Astrocyte of the cerebellum (primary cell): Measurements from ENCODE around the gene PKD2.

Source experiments
- DNase-seq: peaks from one replicate; pipeline ENCODE4 v3.0.0-alpha.2; 2011; ENCODE audit warnings: low read depth
- H3K4me3 ChIP-seq: 2 replicates; pipeline ENCODE4 v1.5.1; 2011; ENCODE audit warnings: mild to moderate bottlenecking, low read depth, low read length, moderate library complexity
- CTCF ChIP-seq: IDR thresholded peaks from 2 replicates; pipeline ENCODE4 v1.5.1; 2012; ENCODE audit warnings: low read length, low read depth, moderate library complexity, mild to moderate bottlenecking; ENCODE audit errors: missing control alignments
- in situ Hi-C: cut with HindIII; loops from 2 replicates; pipeline ENCODE4 v1.10.0; 2017; ENCODE audit warnings: low sequenced_read_pairs

PKD2 gene

GRCh38 chr4:88058295-88058694 is 50.9 kb downstream of the PKD2 start:
- DNase-seq, result no peak
- in situ Hi-C loops, result no loop called here
- no peak for TF ChIP-seq CTCF
- H3K4me3 ChIP-seq, result no peak overlapping the region

DNA sequence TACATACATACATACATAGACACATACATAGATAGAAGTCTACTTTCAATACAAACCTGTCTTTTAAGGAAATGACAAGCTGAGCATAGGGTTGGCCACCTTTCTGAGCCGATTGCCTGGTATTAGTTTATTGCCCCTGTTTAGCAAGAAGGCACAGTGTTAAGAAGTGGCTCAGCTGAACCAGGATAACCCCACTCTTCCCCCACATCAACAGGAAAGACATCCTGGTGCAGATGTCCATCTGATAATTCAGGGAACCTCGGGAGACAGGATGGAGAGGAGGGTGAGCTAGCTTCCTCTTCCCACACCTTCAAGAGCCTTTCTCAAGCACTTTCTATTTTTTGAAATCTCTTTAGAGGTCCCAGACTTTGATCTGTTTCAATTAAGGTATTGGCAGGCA is 52.3 kb downstream of the PKD2 start:
- in situ Hi-C loops, result no loop called here
- DNase-seq, result no peak
- no peak overlapping the region for H3K4me3 ChIP-seq
- no peak for TF ChIP-seq CTCF

- TF ChIP-seq CTCF, result no peak
- no peak overlapping the region for H3K4me3 ChIP-seq
- in situ Hi-C loops, result no loop called here
- DNase-seq, result peak; percentile 9
Observed at GRCh38 chr4:88060431-88060830, 53.0 kb downstream of the PKD2 start.

DNA sequence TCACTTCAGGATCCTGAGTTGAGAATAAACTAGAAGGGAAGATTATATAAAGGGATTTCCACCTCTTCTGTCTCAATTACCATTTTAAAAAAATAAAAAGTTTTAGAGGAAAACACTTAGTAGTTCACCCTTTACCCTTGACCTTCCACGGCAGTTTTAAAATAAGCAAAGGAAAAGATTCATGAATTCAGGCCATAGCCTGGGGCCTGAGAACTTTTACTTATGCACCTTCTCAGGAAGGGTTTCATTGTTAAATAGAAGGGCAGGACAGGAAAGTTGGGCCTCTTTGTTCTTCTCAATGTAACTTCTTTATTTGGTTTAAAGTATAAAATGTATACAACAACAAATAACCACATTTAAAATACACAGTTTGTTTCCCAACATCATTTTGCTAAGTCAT is 54.9 kb downstream of the PKD2 start:
- DNase-seq, result no peak
- no peak for TF ChIP-seq CTCF
- no peak overlapping the region for H3K4me3 ChIP-seq
- in situ Hi-C loops, result no loop called here

DNA sequence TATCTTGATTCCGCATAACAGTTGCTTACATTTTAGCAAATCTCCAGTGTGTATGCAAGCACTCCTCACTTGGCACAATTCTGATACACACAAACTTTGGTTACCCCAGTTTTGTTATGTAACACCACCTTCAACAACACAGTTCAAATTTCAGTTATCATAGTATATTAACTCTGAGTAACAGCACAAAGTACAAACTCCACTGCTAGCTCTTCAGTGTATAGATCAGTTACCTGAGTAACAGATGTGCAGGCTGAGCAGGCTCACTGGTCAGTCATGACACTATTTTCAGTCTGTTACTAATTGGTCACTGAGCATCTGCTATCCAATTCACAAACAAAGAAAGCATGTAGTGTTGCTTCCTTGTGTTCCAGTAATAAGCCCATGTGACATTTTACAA is 55.4 kb downstream of the PKD2 start:
- TF ChIP-seq CTCF, result no peak
- in situ Hi-C loops, result no loop called here
- DNase-seq, result no peak
- no peak overlapping the region for H3K4me3 ChIP-seq

DNA sequence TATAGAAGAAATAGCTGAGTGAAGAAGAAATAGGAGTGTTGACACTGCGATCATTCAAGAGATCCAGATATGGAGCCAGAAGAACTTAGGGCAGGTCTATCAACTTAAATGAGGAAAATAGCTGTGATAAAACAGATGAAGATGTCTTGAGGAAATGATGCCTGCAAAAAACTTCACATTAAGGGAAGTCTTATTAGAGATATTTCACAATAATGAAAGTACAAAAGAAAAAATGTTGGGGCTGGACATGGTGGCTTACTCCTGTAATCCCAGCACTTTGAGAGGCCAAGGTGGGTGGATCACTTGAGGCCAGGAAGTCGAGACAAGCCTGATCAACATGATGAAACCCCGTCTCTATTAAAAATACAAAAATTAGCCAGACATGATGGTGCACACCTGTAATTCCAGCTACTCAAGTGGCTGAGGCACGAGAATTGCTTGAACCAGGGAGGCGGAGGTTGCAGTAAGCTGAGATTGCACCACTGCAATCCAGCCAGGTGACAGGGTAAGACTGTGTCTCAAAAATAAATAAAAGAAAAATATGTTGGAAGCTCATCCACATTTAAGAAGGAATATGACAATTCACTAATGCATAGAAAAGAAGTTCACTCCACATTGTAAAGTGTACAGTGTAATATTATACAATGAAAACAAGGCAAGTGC is 56.3 kb downstream of the PKD2 start:
- H3K4me3 ChIP-seq, result no peak overlapping the region
- DNase-seq, result no peak
- in situ Hi-C loops, result no loop called here
- TF ChIP-seq CTCF, result no peak

DNA sequence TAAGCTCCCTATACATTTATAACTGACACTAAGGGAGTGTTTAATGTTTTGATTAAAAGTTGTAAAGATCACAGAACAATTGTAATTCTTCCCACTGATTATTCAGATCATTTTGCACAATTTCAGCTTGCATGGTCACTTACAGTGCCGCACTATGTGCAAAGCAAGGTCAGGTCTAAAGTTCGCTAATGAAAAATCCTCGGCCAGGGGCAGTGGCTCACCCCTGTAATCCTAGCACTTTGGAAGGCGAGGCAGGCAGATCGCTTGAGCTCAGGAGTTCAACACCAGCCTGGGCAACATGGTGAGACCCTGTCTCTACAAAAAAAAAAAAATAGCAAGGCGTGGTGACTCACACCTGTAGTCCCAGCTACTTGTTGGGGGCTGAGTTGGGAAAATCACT is 57.0 kb downstream of the PKD2 start:
- DNase-seq, result no peak
- no peak for TF ChIP-seq CTCF
- no peak overlapping the region for H3K4me3 ChIP-seq
- in situ Hi-C loops, result no loop called here
